GM18907 (cell line): ENCODE data around the gene ATP2A1.
"Not testable (repeated sequence)": the region's sequence is repeated elsewhere in the genome, so short reads cannot be mapped to it uniquely, and the experiment has no call there.

Source experiments
- ATAC-seq: cut with Tn5 transposase; IDR thresholded peaks from one replicate; pipeline ENCODE4 v1.9.1; 2021; ENCODE audit warnings: mild to moderate bottlenecking, moderate library complexity; ENCODE audit not compliant: unreplicated experiment

ATP2A1 gene

GRCh38 chr16:28905229-28905754 is 27.0 kb downstream of the ATP2A1 start:
- no peak for ATAC-seq

- ATAC-seq = no peak
Measured at GRCh38 chr16:28905800-28906372, 27.6 kb downstream of the ATP2A1 start.

DNA sequence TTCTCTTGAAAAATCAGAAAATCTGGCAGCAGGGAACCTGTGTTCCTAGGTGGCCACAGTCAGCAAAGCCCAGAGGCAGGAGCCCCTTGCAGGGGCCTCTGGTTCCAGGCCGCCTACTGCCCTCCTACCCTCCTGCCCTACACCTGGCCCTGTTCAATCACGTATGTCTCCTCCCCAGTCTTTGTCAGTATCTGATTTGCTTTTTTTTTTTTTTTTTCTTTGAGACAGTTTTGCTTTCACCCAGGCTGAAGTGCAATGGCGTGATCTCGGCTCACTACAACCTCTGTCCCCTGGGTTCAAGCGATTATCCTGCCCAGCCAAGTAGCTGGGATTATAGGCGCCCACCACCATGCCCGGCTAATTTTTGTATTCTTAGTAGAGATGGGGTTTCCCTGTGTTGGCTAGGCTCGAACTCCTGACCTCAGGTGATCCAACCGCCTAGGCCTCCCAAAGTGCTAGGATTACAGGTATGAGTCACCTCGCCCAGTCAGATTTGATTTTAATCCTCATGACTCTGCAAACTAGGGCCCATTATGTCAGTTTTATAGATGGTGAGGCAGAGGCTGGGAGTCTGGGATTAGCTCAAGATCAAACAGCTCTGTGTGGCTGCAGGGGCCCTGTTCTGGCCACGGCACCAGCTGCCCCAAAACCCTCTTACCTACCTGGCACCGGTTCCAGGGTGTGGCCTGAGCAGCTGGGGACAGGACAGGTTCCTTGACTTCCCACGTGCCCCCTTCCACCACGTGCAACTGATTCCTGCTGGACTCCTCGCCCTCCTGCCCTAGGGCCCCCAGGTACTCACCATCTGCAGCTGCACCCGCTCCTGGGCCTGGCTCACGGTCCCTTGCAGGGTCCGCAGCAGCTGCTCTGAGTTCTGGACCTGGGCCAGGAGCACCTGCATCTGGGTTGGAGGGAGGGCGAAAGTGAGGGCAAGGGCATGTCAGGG is 32.1 kb downstream of the ATP2A1 start:
- ATAC-seq = no peak

DNA sequence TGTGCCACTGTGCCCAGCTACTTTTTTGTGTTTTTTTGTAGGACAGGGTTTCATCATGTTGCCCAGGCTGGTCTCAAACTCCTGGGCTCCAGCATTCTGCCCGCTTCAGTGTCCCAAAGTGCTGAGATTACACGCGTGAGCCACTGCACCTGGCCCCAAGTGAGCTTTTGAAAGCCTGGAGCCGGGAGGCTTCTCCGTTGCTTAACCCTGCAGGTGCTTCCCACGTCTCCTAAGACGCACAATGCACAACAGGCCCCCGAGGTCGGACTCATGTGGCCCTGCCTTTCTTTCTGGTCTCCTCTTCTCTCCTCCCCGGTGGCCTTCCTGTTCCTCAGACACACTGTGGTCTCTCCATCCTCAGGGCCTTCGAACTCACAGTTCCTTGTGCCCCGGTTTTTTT is 34.3 kb downstream of the ATP2A1 start:
- no peak for ATAC-seq

- ATAC-seq = no peak
Measured at GRCh38 chr16:28913946-28914724, 35.8 kb downstream of the ATP2A1 start.

- no peak for ATAC-seq
Measured at GRCh38 chr16:28915181-28915580, 36.9 kb downstream of the ATP2A1 start.

- no peak for ATAC-seq
Measured at GRCh38 chr16:28917095-28917494, 38.8 kb downstream of the ATP2A1 start.

- ATAC-seq = no peak
Measured at GRCh38 chr16:28918698-28919097, 40.4 kb downstream of the ATP2A1 start.

DNA sequence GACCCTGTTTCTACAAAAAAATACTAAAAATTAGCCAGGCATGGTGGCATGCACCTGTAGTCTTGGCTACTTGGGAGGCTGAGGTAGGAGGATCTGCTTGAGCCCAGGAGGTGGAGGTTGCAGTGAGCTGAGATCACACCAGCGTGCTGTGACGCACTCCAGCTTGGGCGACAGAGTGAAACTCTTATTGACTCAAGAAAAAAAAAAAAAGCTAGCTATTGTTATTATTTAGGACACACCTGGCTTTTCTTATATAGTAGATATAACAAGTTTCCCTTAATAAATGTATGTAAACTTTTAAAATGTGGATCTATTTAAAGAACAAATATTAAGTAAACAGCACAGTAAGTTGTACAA is 44.9 kb downstream of the ATP2A1 start:
- no peak for ATAC-seq

- ATAC-seq = peak; percentile 56
Measured at GRCh38 chr16:28923652-28924398, 45.5 kb downstream of the ATP2A1 start.

- ATAC-seq = no peak
Measured at GRCh38 chr16:28924399-28924761, 46.1 kb downstream of the ATP2A1 start.

- ATAC-seq = peak; percentile 69
Measured at GRCh38 chr16:28924762-28925385, 46.6 kb downstream of the ATP2A1 start, which contains the start of gene RABEP2. RABEP2 (minus strand) TSS chr16:28925238; CDS start chr16:28925163, 75 bp downstream.

DNA sequence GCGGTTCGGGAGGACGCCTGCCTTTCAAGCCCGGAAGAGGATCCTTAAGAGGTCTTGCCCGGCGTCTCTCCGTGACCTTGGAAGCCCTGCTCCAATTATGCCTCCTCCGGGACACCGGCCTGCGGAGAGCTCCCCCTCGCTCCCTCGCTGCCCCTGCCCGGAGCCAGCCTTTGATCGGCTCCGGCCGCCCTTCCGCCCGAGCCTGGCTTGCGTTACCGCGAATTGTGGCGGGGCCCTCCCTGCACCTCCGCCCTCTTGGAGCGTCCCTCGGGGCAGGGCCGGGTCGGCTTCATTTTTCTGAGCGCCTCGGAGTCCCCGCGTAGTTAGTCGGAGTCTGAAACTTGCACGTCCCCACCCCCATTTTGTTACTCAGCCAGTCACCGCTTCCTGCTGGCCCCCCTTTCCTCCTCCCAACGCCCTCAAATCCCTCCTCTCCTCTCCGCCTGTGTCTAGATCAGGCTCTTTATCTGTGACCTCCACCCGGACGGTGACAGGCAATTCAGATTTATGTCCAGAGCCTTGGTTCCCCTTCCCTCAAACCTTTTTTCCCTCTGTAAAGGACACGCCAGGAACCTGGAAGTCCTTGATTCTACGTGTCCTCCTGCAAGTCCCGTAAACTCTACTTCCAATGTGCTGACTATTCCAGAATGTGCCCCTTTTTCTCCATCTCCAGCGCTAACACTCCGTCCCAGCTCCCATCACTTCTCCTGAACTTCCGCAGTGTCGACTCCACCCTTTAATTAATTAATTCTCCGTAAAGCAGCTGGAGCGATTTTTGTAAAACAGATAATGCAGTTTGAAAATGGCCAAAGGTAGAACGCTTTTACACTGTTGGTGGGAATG is 47.3 kb downstream of the ATP2A1 start:
- peak; percentile 36 for ATAC-seq

- not testable (repeated sequence) for ATAC-seq
Measured at GRCh38 chr16:28926284-28926683, 48.0 kb downstream of the ATP2A1 start.

GRCh38 chr16:28927815-28928214 is 49.5 kb downstream of the ATP2A1 start:
- ATAC-seq = no peak

DNA sequence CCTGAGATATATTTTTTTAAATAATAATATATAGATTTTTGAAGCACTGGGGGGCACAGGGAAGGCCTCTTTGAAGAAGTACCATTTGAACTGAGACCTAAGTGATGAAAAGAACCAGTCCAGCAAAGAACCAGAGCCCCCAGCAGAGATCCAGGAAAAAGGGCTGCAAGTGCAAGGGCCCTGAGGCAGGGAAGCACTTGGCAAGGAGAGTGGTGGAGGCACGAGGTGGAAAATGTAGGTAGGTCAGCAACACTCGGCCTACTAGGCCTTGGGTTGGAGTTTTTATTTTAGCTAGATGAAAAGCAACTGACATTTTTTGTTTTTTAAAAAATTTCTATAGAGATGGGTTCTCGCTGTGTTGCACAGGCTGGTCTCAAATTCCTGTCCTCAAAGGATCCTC is 51.9 kb downstream of the ATP2A1 start:
- ATAC-seq = no peak

GRCh38 chr16:28930652-28931051 is 52.4 kb downstream of the ATP2A1 start:
- ATAC-seq = peak; percentile 55

GRCh38 chr16:28931801-28932225 is 53.5 kb downstream of the ATP2A1 start, which contains the start of gene CD19:
CD19 (plus strand) TSS chr16:28931971; CDS start chr16:28932001, 30 bp downstream.
- ATAC-seq = no peak
